Ectodermal cell (in vitro differentiated cells): Measurements from ENCODE around the gene CYP27B1.
"Not testable (repeated sequence)": the region's sequence is repeated elsewhere in the genome, so short reads cannot be mapped to it uniquely, and the experiment has no call there.

ENCODE experiments used
- H3K27ac ChIP-seq: 2 replicates; pipeline ENCODE4 v1.7.0; 2013; ENCODE audit warnings: mild to moderate bottlenecking, low read depth, low read length; ENCODE audit not compliant: insufficient read depth, poor library complexity, severe bottlenecking
- H3K27me3 ChIP-seq: 2 replicates; pipeline ENCODE4 v1.7.0; 2013; ENCODE audit warnings: mild to moderate bottlenecking, low read length; ENCODE audit not compliant: insufficient read depth, control insufficient read depth, poor library complexity, severe bottlenecking
- H3K36me3 ChIP-seq: one replicate; pipeline ENCODE4 v1.7.0; 2013; ENCODE audit warnings: low read length; ENCODE audit not compliant: control insufficient read depth, insufficient read depth
- H3K4me1 ChIP-seq: one replicate; pipeline ENCODE4 v1.7.0; 2013; ENCODE audit warnings: low read length; ENCODE audit not compliant: control insufficient read depth, insufficient read depth
- H3K4me3 ChIP-seq: 2 replicates; pipeline ENCODE4 v1.7.0; 2013; ENCODE audit warnings: low read depth, low read length, control low read depth; ENCODE audit not compliant: insufficient read depth
- H3K9me3 ChIP-seq: 2 replicates; pipeline ENCODE4 v1.7.0; 2013; ENCODE audit warnings: mild to moderate bottlenecking, low read length, moderate library complexity; ENCODE audit not compliant: control insufficient read depth
- WGBS, 2 experiments: methylation state at CpG; one replicate each; pipeline ENCODE4 v1.1.7; 2013; ENCODE audit warnings: missing lambda C conversion rate in 2 of 2; 5-methylcytosine and 5-hydroxymethylcytosine counted together

CYP27B1 gene

DNA sequence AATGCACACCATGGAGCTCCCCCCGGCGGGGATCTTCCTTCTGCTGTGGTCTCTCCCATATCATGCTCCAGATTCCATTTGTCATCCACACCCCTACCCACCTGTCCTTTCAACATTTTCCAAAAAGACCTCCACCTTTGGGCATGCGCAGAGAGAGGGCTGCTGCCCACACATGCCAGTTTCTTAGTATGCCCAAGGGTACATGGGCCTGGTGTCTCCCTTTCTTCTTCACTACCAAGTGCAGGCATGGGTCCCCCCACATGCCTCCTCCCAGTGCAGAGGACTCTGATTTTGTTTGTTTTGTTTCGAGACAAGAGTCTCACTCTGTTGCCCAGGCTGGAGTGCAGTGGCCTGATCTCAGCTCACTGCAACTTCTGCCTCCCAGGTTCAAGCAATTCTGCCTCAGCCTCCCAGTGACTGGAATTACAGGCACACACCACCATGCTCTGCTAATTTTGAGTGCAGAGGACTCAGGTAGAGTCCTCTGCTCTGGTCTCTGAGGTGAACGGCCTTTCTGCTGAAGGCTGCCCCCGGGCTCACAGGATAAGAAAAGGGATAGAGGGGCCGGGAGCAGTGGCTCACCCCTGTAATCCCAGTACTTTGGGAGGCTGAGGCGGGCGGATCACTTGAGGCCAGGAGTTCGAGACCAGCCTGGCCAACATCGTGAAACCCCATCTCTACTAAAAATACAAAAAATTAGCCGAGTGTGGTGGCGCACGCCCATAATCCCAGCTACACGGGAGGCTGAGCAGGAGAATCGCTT lies 44.9 kb downstream of the CYP27B1 start:
- 91 to 94% methylated on average over 16 of the region's 16 CpGs for WGBS, 2 experiments
- H3K9me3 ChIP-seq, H3K27ac ChIP-seq, H3K4me1 ChIP-seq, H3K4me3 ChIP-seq: not testable (repeated sequence)
- peaks cover 38% of the 10 kb centered on the region for H3K27me3 ChIP-seq
- H3K36me3 ChIP-seq: peaks cover 16% of the 10 kb centered on the region

DNA sequence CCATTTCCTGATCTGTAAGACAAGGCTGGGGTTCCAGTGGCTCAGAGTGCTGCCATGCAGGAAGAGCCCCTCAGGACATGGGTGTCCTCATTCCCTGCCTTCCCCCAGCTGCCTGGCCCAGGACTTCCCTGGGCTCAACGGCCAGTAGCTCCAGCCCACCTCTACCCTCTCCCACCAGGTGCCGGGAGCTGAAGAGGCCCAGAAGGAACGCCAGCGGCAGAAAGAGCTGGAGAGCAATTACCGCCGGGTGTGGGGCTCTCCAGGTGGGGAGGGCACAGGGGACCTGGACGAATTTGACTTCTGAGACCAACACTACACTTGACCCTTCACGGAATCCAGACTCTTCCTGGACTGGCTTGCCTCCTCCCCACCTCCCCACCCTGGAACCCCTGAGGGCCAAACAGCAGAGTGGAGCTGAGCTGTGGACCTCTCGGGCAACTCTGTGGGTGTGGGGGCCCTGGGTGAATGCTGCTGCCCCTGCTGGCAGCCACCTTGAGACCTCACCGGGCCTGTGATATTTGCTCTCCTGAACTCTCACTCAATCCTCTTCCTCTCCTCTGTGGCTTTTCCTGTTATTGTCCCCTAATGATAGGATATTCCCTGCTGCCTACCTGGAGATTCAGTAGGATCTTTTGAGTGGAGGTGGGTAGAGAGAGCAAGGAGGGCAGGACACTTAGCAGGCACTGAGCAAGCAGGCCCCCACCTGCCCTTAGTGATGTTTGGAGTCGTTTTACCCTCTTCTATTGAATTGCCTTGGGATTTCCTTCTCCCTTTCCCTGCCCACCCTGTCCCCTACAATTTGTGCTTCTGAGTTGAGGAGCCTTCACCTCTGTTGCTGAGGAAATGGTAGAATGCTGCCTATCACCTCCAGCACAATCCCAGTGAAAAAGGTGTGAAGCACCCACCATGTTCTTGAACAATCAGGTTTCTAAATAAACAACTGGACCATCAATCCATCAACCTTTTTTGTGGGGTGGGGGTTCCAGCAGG lies 46.0 kb downstream of the CYP27B1 start:
- Histone ChIP-seq H3K27me3 (peaks cover 27% of the 10 kb centered on the region), H3K4me3 (no peak overlapping the region), H3K9me3 (no peaks in the 10 kb centered on the region), H3K4me1 (no peaks in the 10 kb centered on the region), H3K27ac (no peak overlapping the region), H3K36me3 (peaks cover 16% of the 10 kb centered on the region)
- WGBS, 2 experiments: 90 to 93% methylated on average over 11 of the region's 11 CpGs

DNA sequence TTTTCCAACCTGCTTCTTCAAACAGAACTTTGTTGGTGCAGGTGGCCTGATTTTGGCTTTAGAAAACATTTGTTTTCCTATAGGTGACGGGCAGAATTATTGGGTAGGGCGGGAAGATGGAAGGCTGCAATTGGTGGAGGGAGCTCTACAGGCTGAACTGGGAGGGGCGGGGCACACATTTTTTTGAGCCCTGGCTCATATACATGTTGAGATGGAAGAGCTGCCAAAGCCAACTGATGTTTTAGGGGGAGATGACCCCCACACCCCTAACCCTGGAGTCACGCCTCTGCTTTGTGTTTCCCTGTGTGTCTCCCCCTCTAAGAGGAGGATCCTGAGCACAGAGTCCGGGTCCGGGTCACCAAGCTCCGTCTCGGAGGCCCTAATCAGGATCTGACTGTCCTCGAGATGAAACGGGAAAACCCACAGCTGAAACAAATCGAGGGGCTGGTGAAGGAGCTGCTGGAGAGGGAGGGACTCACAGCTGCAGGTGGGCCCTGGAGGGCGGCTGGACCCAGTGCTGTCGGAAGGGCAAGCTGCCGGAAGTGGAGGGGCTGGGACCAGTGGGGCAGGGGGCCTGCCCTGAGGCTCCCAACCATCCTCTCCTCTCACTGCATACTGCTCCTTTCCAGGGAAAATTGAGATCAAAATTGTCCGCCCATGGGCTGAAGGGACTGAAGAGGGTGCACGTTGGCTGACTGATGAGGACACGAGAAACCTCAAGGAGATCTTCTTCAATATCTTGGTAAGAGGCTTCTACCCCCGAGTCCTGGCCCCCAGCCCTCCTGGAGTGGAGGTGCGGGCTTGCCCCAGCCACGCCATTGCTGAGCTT lies 46.9 kb downstream of the CYP27B1 start:
- Histone ChIP-seq H3K4me3 (no peak overlapping the region), H3K27ac (no peak overlapping the region), H3K9me3 (no peaks in the 10 kb centered on the region), H3K4me1 (no peaks in the 10 kb centered on the region), H3K27me3 (peaks cover 19% of the 10 kb centered on the region), H3K36me3 (peaks cover 16% of the 10 kb centered on the region)
- 94% methylated on average over 20 of the region's 20 CpGs for WGBS, 2 experiments

DNA sequence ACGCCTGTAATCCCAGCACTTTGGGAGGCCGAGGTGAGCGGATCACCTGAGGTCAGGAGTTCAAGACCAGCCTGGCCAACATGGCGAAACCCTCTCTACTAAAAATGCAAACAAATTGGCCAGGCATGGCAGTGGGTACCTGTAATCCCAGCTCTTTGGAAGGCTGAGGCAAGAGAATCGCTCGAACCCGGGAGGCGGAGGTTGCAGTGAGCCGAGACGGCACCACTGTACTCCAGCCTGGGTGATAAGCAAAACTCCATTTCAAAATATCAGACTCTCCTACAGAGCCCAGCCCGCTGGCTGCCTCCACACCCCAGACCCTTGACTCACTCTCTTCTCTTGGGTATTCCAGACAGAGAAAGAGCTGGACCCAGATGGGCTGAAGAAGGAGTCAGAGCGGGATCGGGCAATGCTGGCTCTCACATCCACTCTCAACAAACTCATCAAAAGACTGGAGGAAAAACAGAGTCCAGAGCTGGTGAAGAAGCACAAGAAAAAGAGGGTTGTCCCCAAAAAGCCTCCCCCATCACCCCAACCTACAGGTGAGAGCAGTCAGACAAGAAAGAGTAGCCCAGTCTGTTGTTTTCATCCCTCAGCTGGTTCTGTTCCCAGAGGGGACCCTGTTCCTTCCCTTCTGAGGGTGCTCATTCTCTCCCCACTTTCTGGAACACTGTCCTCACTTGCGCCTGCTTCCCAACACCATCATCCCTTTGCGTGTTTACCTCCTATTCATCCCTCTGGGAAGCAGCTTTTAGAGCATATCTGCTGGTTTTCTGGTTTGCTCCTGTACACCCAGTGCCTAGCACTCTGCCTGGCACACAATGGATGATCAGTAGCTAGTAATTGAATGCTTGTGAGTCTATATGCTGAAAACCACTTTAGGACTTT lies 48.0 kb downstream of the CYP27B1 start:
- WGBS, 2 experiments: 92 to 94% methylated on average over 15 of the region's 15 CpGs
- Histone ChIP-seq H3K4me3 (no peak overlapping the region), H3K9me3 (no peaks in the 10 kb centered on the region), H3K4me1 (no peaks in the 10 kb centered on the region), H3K27me3 (peaks cover 8% of the 10 kb centered on the region), H3K27ac (no peak overlapping the region), H3K36me3 (peaks cover 16% of the 10 kb centered on the region)

DNA sequence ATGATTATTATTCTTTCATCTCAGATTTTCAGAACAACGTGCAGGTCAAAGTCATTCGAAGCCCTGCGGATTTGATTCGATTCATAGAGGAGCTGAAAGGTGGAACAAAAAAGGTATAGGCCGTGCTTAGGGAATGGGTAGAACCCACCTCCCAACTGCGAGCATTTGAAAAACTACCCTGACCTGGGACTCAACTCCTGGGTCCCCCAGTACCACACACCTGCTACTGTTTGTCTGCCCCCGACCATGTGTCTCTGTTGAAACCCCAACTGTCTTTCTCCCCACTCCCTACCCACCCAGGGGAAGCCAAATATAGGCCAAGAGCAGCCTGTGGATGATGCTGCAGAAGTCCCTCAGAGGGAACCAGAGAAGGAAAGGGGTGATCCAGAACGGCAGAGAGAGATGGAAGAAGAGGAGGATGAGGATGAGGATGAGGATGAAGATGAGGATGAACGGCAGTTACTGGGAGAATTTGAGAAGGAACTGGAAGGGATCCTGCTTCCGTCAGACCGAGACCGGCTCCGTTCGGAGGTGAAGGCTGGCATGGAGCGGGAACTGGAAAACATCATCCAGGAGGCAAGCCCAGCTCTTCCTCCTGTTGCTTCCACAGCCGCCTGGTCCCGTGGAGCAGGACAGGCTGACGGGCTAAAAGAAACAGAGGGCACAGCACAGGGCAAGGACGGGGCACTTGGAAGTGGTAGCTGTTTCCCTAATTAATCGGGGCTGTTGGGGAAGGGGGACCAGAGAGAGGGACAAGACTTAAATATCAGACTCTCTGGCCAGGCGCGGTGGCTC lies 48.8 kb downstream of the CYP27B1 start:
- Histone ChIP-seq H3K4me3 (no peak overlapping the region), H3K4me1 (no peaks in the 10 kb centered on the region), H3K9me3 (no peaks in the 10 kb centered on the region), H3K27ac (no peak overlapping the region), H3K27me3 (no peaks in the 10 kb centered on the region), H3K36me3 (peaks cover 16% of the 10 kb centered on the region)
- 94 to 96% methylated on average over 22 of the region's 22 CpGs for WGBS, 2 experiments

DNA sequence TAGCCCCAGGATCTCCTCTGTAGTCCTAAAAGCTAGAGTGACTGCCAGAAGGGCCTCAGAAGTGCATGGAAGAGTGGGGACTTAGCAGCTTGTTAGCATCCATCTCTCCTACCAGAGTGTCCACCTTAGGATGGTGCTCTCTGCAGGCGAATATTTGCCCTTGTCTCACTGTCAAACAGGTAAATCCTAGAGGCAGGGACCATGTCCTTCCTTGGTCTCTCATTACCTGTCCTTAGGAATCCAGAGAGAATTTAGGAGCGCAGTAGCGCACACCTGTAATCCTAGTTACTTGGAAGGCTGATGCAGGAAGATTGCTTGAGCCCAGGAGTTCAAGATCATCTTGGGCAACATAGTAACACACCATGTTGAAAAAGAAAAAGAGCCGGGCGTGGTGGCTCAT lies 49.7 kb downstream of the CYP27B1 start:
- Histone ChIP-seq H3K27me3 (no peaks in the 10 kb centered on the region), H3K36me3 (peaks cover 16% of the 10 kb centered on the region), H3K27ac (no peak overlapping the region), H3K4me1 (no peaks in the 10 kb centered on the region), H3K9me3 (no peaks in the 10 kb centered on the region), H3K4me3 (no peak overlapping the region)
- whole genome bisulfite sequencing, 2 experiments: 91 to 95% methylated on average over 5 of the region's 5 CpGs

DNA sequence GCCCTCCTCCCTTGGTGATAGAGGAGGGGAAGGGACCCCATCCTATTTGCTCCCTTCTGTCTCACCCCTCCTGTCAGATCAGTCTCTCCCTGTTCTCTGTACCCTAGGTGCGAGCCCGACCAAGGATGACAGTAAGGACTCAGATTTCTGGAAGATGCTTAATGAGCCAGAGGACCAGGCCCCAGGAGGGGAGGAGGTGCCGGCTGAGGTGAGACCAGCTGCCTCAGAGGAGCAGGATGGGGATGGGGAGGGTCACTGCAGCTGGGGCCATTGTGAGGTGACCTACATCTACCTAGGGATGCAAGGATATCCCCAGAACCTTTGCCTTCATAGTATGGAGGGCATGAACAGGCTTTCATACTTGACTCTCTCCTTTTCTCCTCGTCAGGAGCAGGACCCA lies 50.6 kb downstream of the CYP27B1 start:
- H3K4me3 ChIP-seq: no peak overlapping the region
- H3K4me1 ChIP-seq: no peaks in the 10 kb centered on the region
- WGBS, 2 experiments: 94% methylated on average over 4 of the region's 4 CpGs
- peaks cover 16% of the 10 kb centered on the region for H3K36me3 ChIP-seq
- no peaks in the 10 kb centered on the region for H3K27me3 ChIP-seq
- no peak overlapping the region for H3K27ac ChIP-seq
- no peaks in the 10 kb centered on the region for H3K9me3 ChIP-seq

DNA sequence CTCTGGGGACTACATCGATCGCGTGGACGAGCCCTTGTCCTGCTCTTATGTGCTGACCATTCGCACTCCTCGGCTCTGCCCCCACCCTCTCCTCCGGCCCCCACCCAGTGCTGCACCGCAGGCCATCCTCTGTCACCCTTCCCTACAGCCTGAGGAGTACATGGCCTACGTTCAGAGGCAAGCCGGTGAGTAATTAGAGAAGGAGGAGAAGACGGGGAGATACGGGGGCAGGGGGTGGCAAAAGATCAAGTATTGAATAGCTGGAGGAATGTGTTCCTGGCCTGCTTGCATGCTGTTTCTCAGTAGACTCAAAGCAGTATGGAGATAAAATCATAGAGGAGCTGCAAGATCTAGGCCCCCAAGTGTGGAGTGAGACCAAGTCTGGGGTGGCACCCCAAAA lies 51.1 kb downstream of the CYP27B1 start:
- Histone ChIP-seq H3K9me3 (no peaks in the 10 kb centered on the region), H3K27me3 (no peaks in the 10 kb centered on the region), H3K4me1 (no peaks in the 10 kb centered on the region), H3K27ac (no peak overlapping the region), H3K4me3 (no peak overlapping the region), H3K36me3 (peaks cover 16% of the 10 kb centered on the region)
- WGBS, 2 experiments: 94 to 95% methylated on average over 12 of the region's 12 CpGs
